H9 (cell line): ENCODE data around the gene SERPINB13. TPM values are rescaled to one million over a fixed set of nuclear protein-coding genes. Genes with fewer than 3 reads are reported as not detected.
A peak's percentile ranks its signal among the peaks of the same experiment; 100 is the strongest.

Source experiments
- DNase-seq: peaks from one replicate; pipeline ENCODE4 v3.0.0-alpha.2; 2017
- H2AFZ ChIP-seq: one replicate; pipeline ENCODE4 v1.6.1; 2013; ENCODE audit warnings: mild to moderate bottlenecking, low read length, control low read depth, moderate library complexity
- H2AK5ac ChIP-seq: 2 replicates; pipeline ENCODE4 v1.6.1; 2013; ENCODE audit warnings: low read length, control low read depth, mixed read lengths; ENCODE audit not compliant: insufficient read length
- H2BK120ac ChIP-seq: one replicate; pipeline ENCODE4 v1.6.1; 2013; ENCODE audit warnings: low read depth, mild to moderate bottlenecking, low read length, control low read depth, inconsistent platforms; ENCODE audit not compliant: poor library complexity, severe bottlenecking
- H2BK12ac ChIP-seq: 2 replicates; pipeline ENCODE4 v1.6.1; 2013; ENCODE audit warnings: low read length, control low read depth, mixed read lengths, low read depth; ENCODE audit not compliant: insufficient read length
- H2BK15ac ChIP-seq: 2 replicates; pipeline ENCODE4 v1.6.1; 2013; ENCODE audit warnings: low read depth, low read length, control low read depth
- H2BK20ac ChIP-seq: one replicate; pipeline ENCODE4 v1.6.1; 2013; ENCODE audit warnings: low read depth, mild to moderate bottlenecking, low read length, control low read depth, inconsistent platforms; ENCODE audit not compliant: poor library complexity, severe bottlenecking
- H2BK5ac ChIP-seq: 2 replicates; pipeline ENCODE4 v1.6.1; 2013; ENCODE audit warnings: low read length, control low read depth, mixed read lengths; ENCODE audit not compliant: insufficient read length
- H3K14ac ChIP-seq: 2 replicates; pipeline ENCODE4 v1.6.1; 2013; ENCODE audit warnings: low read length, control low read depth; ENCODE audit not compliant: insufficient read depth
- H3K18ac ChIP-seq: 2 replicates; pipeline ENCODE4 v1.6.1; 2013; ENCODE audit warnings: low read depth, mild to moderate bottlenecking, mixed read lengths, low read length, control low read depth; ENCODE audit not compliant: insufficient read length
- H3K23ac ChIP-seq: 2 replicates; pipeline ENCODE4 v1.6.1; 2013; ENCODE audit warnings: low read length, control low read depth, mixed read lengths, low read depth; ENCODE audit not compliant: insufficient read length
- H3K23me2 ChIP-seq: 2 replicates; pipeline ENCODE4 v1.6.1; 2013; ENCODE audit warnings: low read depth, mild to moderate bottlenecking, mixed read lengths, low read length, control low read depth; ENCODE audit not compliant: insufficient read length, poor library complexity, severe bottlenecking
- H3K27ac ChIP-seq: 2 replicates; pipeline ENCODE4 v1.5.1; 2013; ENCODE audit warnings: low read length, control low read depth, mixed read lengths, low read depth; ENCODE audit not compliant: insufficient read length
- H3K27me3 ChIP-seq: 2 replicates; pipeline ENCODE4 v1.6.1; 2013; ENCODE audit warnings: low read length, control low read depth, inconsistent platforms; ENCODE audit not compliant: insufficient read depth
- H3K4ac ChIP-seq: 2 replicates; pipeline ENCODE4 v1.6.1; 2013; ENCODE audit warnings: low read depth, mild to moderate bottlenecking, control low read depth, inconsistent platforms, low read length, moderate library complexity
- H3K4me1 ChIP-seq: 2 replicates; pipeline ENCODE4 v1.6.1; 2013; ENCODE audit warnings: low read length, control low read depth, inconsistent platforms; ENCODE audit not compliant: insufficient read depth
- H3K4me2 ChIP-seq: 2 replicates; pipeline ENCODE4 v1.6.1; 2013; ENCODE audit warnings: low read length, control low read depth, mixed read lengths; ENCODE audit not compliant: insufficient read length, insufficient read depth
- H3K56ac ChIP-seq: 2 replicates; pipeline ENCODE4 v1.6.1; 2013; ENCODE audit warnings: low read depth, mild to moderate bottlenecking, mixed read lengths, low read length, control low read depth; ENCODE audit not compliant: insufficient read length
- H3K79me1 ChIP-seq: 2 replicates; pipeline ENCODE4 v1.6.1; 2013; ENCODE audit warnings: low read depth, mild to moderate bottlenecking, moderate library complexity, low read length, control low read depth, inconsistent platforms; ENCODE audit not compliant: insufficient read depth, poor library complexity, severe bottlenecking
- H3K79me2 ChIP-seq: 2 replicates; pipeline ENCODE4 v1.6.1; 2013; ENCODE audit warnings: low read length, control low read depth, inconsistent platforms; ENCODE audit not compliant: insufficient read depth
- H3K9ac ChIP-seq: 2 replicates; pipeline ENCODE4 v1.6.1; 2013; ENCODE audit warnings: low read length, control low read depth, mixed read lengths; ENCODE audit not compliant: insufficient read length; ENCODE audit errors: extremely low read depth
- H3K9me3 ChIP-seq: one replicate; pipeline ENCODE4 v1.6.1; 2013; ENCODE audit warnings: low read depth, low read length, inconsistent platforms; ENCODE audit not compliant: control insufficient read depth
- H3T11ph ChIP-seq: one replicate; pipeline ENCODE4 v1.6.1; 2013; ENCODE audit warnings: mild to moderate bottlenecking, low read length, control low read depth, inconsistent platforms
- H4K20me1 ChIP-seq: one replicate; pipeline ENCODE4 v1.6.1; 2013; ENCODE audit not compliant: control insufficient read depth, insufficient read length, insufficient read depth
- H4K5ac ChIP-seq: 2 replicates; pipeline ENCODE4 v1.6.1; 2013; ENCODE audit warnings: low read depth, mild to moderate bottlenecking, mixed read lengths, low read length, control low read depth; ENCODE audit not compliant: insufficient read length
- H4K8ac ChIP-seq: replicated peaks from 2 replicates; pipeline ENCODE4 v1.6.1; 2013; ENCODE audit warnings: low read length, control low read depth, mixed read lengths, low read depth; ENCODE audit not compliant: insufficient read length
- H4K91ac ChIP-seq: 2 replicates; pipeline ENCODE4 v1.6.1; 2013; ENCODE audit warnings: low read depth, mild to moderate bottlenecking, moderate library complexity, mixed read lengths, low read length, control low read depth; ENCODE audit not compliant: insufficient read length
- H3K27ac Mint-ChIP-seq, 3 experiments: 2 replicates in 2 of 3; 3 replicates in 1 of 3; pipeline ENCODE4 v1.8.0; 2020 to 2021; ENCODE audit warnings: mixed read lengths in 3 of 3, mild to moderate bottlenecking in 1 of 3, moderate library complexity in 1 of 3
- H3K27me3 Mint-ChIP-seq: 2 replicates; pipeline ENCODE4 v1.8.0; 2021; ENCODE audit warnings: low read depth, mild to moderate bottlenecking, moderate library complexity, mixed read lengths
- H3K36me3 Mint-ChIP-seq, 3 experiments: 2 replicates in 2 of 3; 3 replicates in 1 of 3; pipeline ENCODE4 v1.8.0; 2020 to 2021; ENCODE audit warnings: low read depth in 3 of 3, mixed read lengths in 3 of 3; ENCODE audit not compliant: insufficient read depth in 1 of 3
- H3K4me1 Mint-ChIP-seq, 2 experiments: 2 replicates each; pipeline ENCODE4 v1.8.0; 2020; ENCODE audit warnings: mixed read lengths in 2 of 2
- H3K4me3 Mint-ChIP-seq, 2 experiments: 2 replicates in 1 of 2; 3 replicates in 1 of 2; pipeline ENCODE4 v1.8.0; 2020 to 2021; ENCODE audit warnings: mild to moderate bottlenecking in 2 of 2, mixed read lengths in 2 of 2, moderate library complexity in 1 of 2
- H3K9me3 Mint-ChIP-seq, 2 experiments: 2 replicates in 1 of 2; 3 replicates in 1 of 2; pipeline ENCODE4 v1.8.0; 2020; ENCODE audit warnings: mild to moderate bottlenecking in 2 of 2, mixed read lengths in 2 of 2, moderate library complexity in 1 of 2
- CTCF ChIP-seq: fragments of 200-600 bp; sonication (generic); conservative IDR thresholded peaks from 3 replicates; pipeline ENCODE4 v1.8.0; 2021; ENCODE audit warnings: antibody characterized with exemption, mild to moderate bottlenecking
- WGBS: extraction: QIAGEN DNeasy Blood & Tissue Kit; methylation state at CpG from one replicate; pipeline ENCODE4 v1.1.7; 2013; ENCODE audit warnings: missing lambda C conversion rate, low lambda C conversion rate, mixed read lengths; ENCODE audit not compliant: insufficient read length; ENCODE audit errors: extremely low coverage; 5-methylcytosine and 5-hydroxymethylcytosine counted together
- total RNA-seq: library from RNA; stranded (reverse); gene quantifications from 2 replicates; pipeline ENCODE4 v1.2.1, GENCODE V29; 2021

SERPINB13 gene
- total RNA-seq, 1 experiment from 2014 or later = not detected

- no peak overlapping the region for H2BK120ac ChIP-seq
- Mint-ChIP-seq H3K4me3 (no peak overlapping the region), H3K27ac (peak overlapping the region in 1 of 3 experiments; percentile 70; a peak in 1 of 7 replicates), H3K9me3 (no peaks in the 10 kb centered on the region), H3K36me3 (no peaks in the 10 kb centered on the region), H3K4me1 (peaks cover 4 to 7% of the 10 kb centered on the region in 2 experiments; a peak in 3 of 4 replicates), H3K27me3 (peaks cover 2% of the 10 kb centered on the region)
- no peak overlapping the region for H2AK5ac ChIP-seq
- no peaks in the 10 kb centered on the region for H4K20me1 ChIP-seq
- no peak overlapping the region for H2BK20ac ChIP-seq
- no peak overlapping the region for H2BK5ac ChIP-seq
- WGBS = no CpG with 5 or more reads among the region's 2 CpGs
- H3K56ac ChIP-seq = no peak overlapping the region
- H3K9ac ChIP-seq = no peak overlapping the region
- no peak overlapping the region for H4K91ac ChIP-seq
- no peaks in the 10 kb centered on the region for H3K79me1 ChIP-seq
- H2BK12ac ChIP-seq = no peak overlapping the region
- H3K27ac ChIP-seq = no peak overlapping the region
- H3T11ph ChIP-seq = no peak overlapping the region
- H3K4me2 ChIP-seq = no peak overlapping the region
- no peaks in the 10 kb centered on the region for H3K79me2 ChIP-seq
- no peaks in the 10 kb centered on the region for H3K27me3 ChIP-seq
- no peak overlapping the region for H3K18ac ChIP-seq
- H2BK15ac ChIP-seq = no peak overlapping the region
- no peaks in the 10 kb centered on the region for H3K9me3 ChIP-seq
- H2AFZ ChIP-seq = no peak overlapping the region
- no peaks in the 10 kb centered on the region for H3K23me2 ChIP-seq
- DNase-seq = no peak
- H3K4ac ChIP-seq = no peak overlapping the region
- H4K5ac ChIP-seq = no peak overlapping the region
- no peak overlapping the region for H3K23ac ChIP-seq
- no peak overlapping the region for H4K8ac ChIP-seq
- H3K14ac ChIP-seq = no peak overlapping the region
- H3K4me1 ChIP-seq = no peaks in the 10 kb centered on the region
- TF ChIP-seq CTCF = no peak
Observed at GRCh38 chr18:63590373-63590772, 3.2 kb downstream of the SERPINB13 start.
